H9 (cell line): ENCODE measurements around the gene PCDHGB5. TPM values are rescaled to one million over a fixed set of nuclear protein-coding genes. Genes with fewer than 3 reads are reported as not detected.

ENCODE experiments used
- DNase-seq: peaks from one replicate; pipeline ENCODE4 v3.0.0-alpha.2; 2017
- H2AFZ ChIP-seq: one replicate; pipeline ENCODE4 v1.6.1; 2013; ENCODE audit warnings: mild to moderate bottlenecking, low read length, control low read depth, moderate library complexity
- H2AK5ac ChIP-seq: 2 replicates; pipeline ENCODE4 v1.6.1; 2013; ENCODE audit warnings: low read length, control low read depth, mixed read lengths; ENCODE audit not compliant: insufficient read length
- H2BK120ac ChIP-seq: one replicate; pipeline ENCODE4 v1.6.1; 2013; ENCODE audit warnings: low read depth, mild to moderate bottlenecking, low read length, control low read depth, inconsistent platforms; ENCODE audit not compliant: poor library complexity, severe bottlenecking
- H2BK12ac ChIP-seq: 2 replicates; pipeline ENCODE4 v1.6.1; 2013; ENCODE audit warnings: low read length, control low read depth, mixed read lengths, low read depth; ENCODE audit not compliant: insufficient read length
- H2BK15ac ChIP-seq: 2 replicates; pipeline ENCODE4 v1.6.1; 2013; ENCODE audit warnings: low read depth, low read length, control low read depth
- H2BK20ac ChIP-seq: one replicate; pipeline ENCODE4 v1.6.1; 2013; ENCODE audit warnings: low read depth, mild to moderate bottlenecking, low read length, control low read depth, inconsistent platforms; ENCODE audit not compliant: poor library complexity, severe bottlenecking
- H2BK5ac ChIP-seq: 2 replicates; pipeline ENCODE4 v1.6.1; 2013; ENCODE audit warnings: low read length, control low read depth, mixed read lengths; ENCODE audit not compliant: insufficient read length
- H3K14ac ChIP-seq: 2 replicates; pipeline ENCODE4 v1.6.1; 2013; ENCODE audit warnings: low read length, control low read depth; ENCODE audit not compliant: insufficient read depth
- H3K18ac ChIP-seq: 2 replicates; pipeline ENCODE4 v1.6.1; 2013; ENCODE audit warnings: low read depth, mild to moderate bottlenecking, mixed read lengths, low read length, control low read depth; ENCODE audit not compliant: insufficient read length
- H3K23ac ChIP-seq: 2 replicates; pipeline ENCODE4 v1.6.1; 2013; ENCODE audit warnings: low read length, control low read depth, mixed read lengths, low read depth; ENCODE audit not compliant: insufficient read length
- H3K23me2 ChIP-seq: 2 replicates; pipeline ENCODE4 v1.6.1; 2013; ENCODE audit warnings: low read depth, mild to moderate bottlenecking, mixed read lengths, low read length, control low read depth; ENCODE audit not compliant: insufficient read length, poor library complexity, severe bottlenecking
- H3K27ac ChIP-seq: 2 replicates; pipeline ENCODE4 v1.5.1; 2013; ENCODE audit warnings: low read length, control low read depth, mixed read lengths, low read depth; ENCODE audit not compliant: insufficient read length
- H3K27me3 ChIP-seq: 2 replicates; pipeline ENCODE4 v1.6.1; 2013; ENCODE audit warnings: low read length, control low read depth, inconsistent platforms; ENCODE audit not compliant: insufficient read depth
- H3K4ac ChIP-seq: 2 replicates; pipeline ENCODE4 v1.6.1; 2013; ENCODE audit warnings: low read depth, mild to moderate bottlenecking, control low read depth, inconsistent platforms, low read length, moderate library complexity
- H3K4me1 ChIP-seq: 2 replicates; pipeline ENCODE4 v1.6.1; 2013; ENCODE audit warnings: low read length, control low read depth, inconsistent platforms; ENCODE audit not compliant: insufficient read depth
- H3K4me2 ChIP-seq: 2 replicates; pipeline ENCODE4 v1.6.1; 2013; ENCODE audit warnings: low read length, control low read depth, mixed read lengths; ENCODE audit not compliant: insufficient read length, insufficient read depth
- H3K56ac ChIP-seq: 2 replicates; pipeline ENCODE4 v1.6.1; 2013; ENCODE audit warnings: low read depth, mild to moderate bottlenecking, mixed read lengths, low read length, control low read depth; ENCODE audit not compliant: insufficient read length
- H3K79me1 ChIP-seq: 2 replicates; pipeline ENCODE4 v1.6.1; 2013; ENCODE audit warnings: low read depth, mild to moderate bottlenecking, moderate library complexity, low read length, control low read depth, inconsistent platforms; ENCODE audit not compliant: insufficient read depth, poor library complexity, severe bottlenecking
- H3K79me2 ChIP-seq: 2 replicates; pipeline ENCODE4 v1.6.1; 2013; ENCODE audit warnings: low read length, control low read depth, inconsistent platforms; ENCODE audit not compliant: insufficient read depth
- H3K9ac ChIP-seq: 2 replicates; pipeline ENCODE4 v1.6.1; 2013; ENCODE audit warnings: low read length, control low read depth, mixed read lengths; ENCODE audit not compliant: insufficient read length; ENCODE audit errors: extremely low read depth
- H3K9me3 ChIP-seq: one replicate; pipeline ENCODE4 v1.6.1; 2013; ENCODE audit warnings: low read depth, low read length, inconsistent platforms; ENCODE audit not compliant: control insufficient read depth
- H3T11ph ChIP-seq: one replicate; pipeline ENCODE4 v1.6.1; 2013; ENCODE audit warnings: mild to moderate bottlenecking, low read length, control low read depth, inconsistent platforms
- H4K20me1 ChIP-seq: one replicate; pipeline ENCODE4 v1.6.1; 2013; ENCODE audit not compliant: control insufficient read depth, insufficient read length, insufficient read depth
- H4K5ac ChIP-seq: 2 replicates; pipeline ENCODE4 v1.6.1; 2013; ENCODE audit warnings: low read depth, mild to moderate bottlenecking, mixed read lengths, low read length, control low read depth; ENCODE audit not compliant: insufficient read length
- H4K8ac ChIP-seq: replicated peaks from 2 replicates; pipeline ENCODE4 v1.6.1; 2013; ENCODE audit warnings: low read length, control low read depth, mixed read lengths, low read depth; ENCODE audit not compliant: insufficient read length
- H4K91ac ChIP-seq: 2 replicates; pipeline ENCODE4 v1.6.1; 2013; ENCODE audit warnings: low read depth, mild to moderate bottlenecking, moderate library complexity, mixed read lengths, low read length, control low read depth; ENCODE audit not compliant: insufficient read length
- H3K27ac Mint-ChIP-seq, 3 experiments: 2 replicates in 2 of 3; 3 replicates in 1 of 3; pipeline ENCODE4 v1.8.0; 2020 to 2021; ENCODE audit warnings: mixed read lengths in 3 of 3, mild to moderate bottlenecking in 1 of 3, moderate library complexity in 1 of 3
- H3K27me3 Mint-ChIP-seq: 2 replicates; pipeline ENCODE4 v1.8.0; 2021; ENCODE audit warnings: low read depth, mild to moderate bottlenecking, moderate library complexity, mixed read lengths
- H3K36me3 Mint-ChIP-seq, 3 experiments: 2 replicates in 2 of 3; 3 replicates in 1 of 3; pipeline ENCODE4 v1.8.0; 2020 to 2021; ENCODE audit warnings: low read depth in 3 of 3, mixed read lengths in 3 of 3; ENCODE audit not compliant: insufficient read depth in 1 of 3
- H3K4me1 Mint-ChIP-seq, 2 experiments: 2 replicates each; pipeline ENCODE4 v1.8.0; 2020; ENCODE audit warnings: mixed read lengths in 2 of 2
- H3K4me3 Mint-ChIP-seq, 2 experiments: 2 replicates in 1 of 2; 3 replicates in 1 of 2; pipeline ENCODE4 v1.8.0; 2020 to 2021; ENCODE audit warnings: mild to moderate bottlenecking in 2 of 2, mixed read lengths in 2 of 2, moderate library complexity in 1 of 2
- H3K9me3 Mint-ChIP-seq, 2 experiments: 2 replicates in 1 of 2; 3 replicates in 1 of 2; pipeline ENCODE4 v1.8.0; 2020; ENCODE audit warnings: mild to moderate bottlenecking in 2 of 2, mixed read lengths in 2 of 2, moderate library complexity in 1 of 2
- CTCF ChIP-seq: fragments of 200-600 bp; sonication (generic); conservative IDR thresholded peaks from 3 replicates; pipeline ENCODE4 v1.8.0; 2021; ENCODE audit warnings: antibody characterized with exemption, mild to moderate bottlenecking
- WGBS: extraction: QIAGEN DNeasy Blood & Tissue Kit; methylation state at CpG from one replicate; pipeline ENCODE4 v1.1.7; 2013; ENCODE audit warnings: missing lambda C conversion rate, low lambda C conversion rate, mixed read lengths; ENCODE audit not compliant: insufficient read length; ENCODE audit errors: extremely low coverage; 5-methylcytosine and 5-hydroxymethylcytosine counted together
- total RNA-seq: library from RNA; stranded (reverse); gene quantifications from 2 replicates; pipeline ENCODE4 v1.2.1, GENCODE V29; 2021

PCDHGB5 gene
- total RNA-seq, 1 experiment from 2014 or later: 3.8 TPM

DNA sequence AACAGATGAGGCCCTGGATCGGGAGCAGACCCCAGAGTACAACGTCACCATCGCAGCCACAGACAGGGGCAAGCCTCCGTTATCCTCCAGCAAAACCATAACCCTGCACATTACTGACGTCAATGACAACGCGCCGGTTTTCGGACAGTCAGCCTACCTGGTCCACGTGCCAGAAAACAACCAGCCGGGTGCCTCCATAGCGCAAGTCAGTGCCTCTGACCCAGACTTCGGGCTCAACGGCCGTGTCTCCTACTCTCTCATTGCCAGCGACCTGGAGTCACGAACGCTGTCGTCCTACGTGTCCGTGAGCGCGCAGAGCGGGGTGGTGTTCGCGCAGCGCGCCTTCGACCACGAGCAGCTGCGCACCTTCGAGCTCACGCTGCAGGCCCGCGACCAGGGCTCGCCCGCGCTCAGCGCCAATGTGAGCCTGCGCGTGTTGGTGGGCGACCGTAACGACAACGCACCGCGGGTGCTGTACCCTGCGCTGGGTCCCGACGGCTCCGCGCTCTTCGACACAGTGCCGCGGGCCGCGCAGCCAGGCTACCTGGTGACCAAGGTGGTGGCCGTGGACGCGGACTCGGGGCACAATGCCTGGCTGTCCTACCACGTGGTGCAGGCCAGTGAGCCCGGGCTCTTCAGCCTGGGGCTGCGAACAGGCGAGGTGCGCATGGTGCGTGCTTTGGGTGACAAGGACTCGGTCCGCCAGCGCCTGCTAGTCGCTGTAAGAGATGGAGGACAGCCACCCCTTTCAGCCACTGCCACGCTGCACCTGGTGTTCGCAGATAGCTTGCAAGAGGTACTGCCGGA, 21.5 kb downstream of the PCDHGB5 start:
- Histone ChIP-seq H3K4me1 (no peaks in the 10 kb centered on the region), H4K91ac (no peak overlapping the region), H3K79me2 (no peaks in the 10 kb centered on the region), H3K14ac (no peak overlapping the region), H4K8ac (no peak overlapping the region), H3K23ac (no peak overlapping the region), H3K4ac (no peak overlapping the region), H3K23me2 (peaks cover 7% of the 10 kb centered on the region), H2BK12ac (no peak overlapping the region), H2AFZ (no peak overlapping the region), H3K79me1 (no peaks in the 10 kb centered on the region), H3K9me3 (peaks cover 13% of the 10 kb centered on the region), H2AK5ac (no peak overlapping the region), H3K4me2 (no peak overlapping the region), H2BK15ac (no peak overlapping the region), H2BK20ac (no peak overlapping the region), H4K20me1 (no peaks in the 10 kb centered on the region), H2BK120ac (no peak overlapping the region), H4K5ac (no peak overlapping the region), H3T11ph (no peak overlapping the region), H3K27me3 (no peaks in the 10 kb centered on the region; the same call in 1 of the 2 replicates), H3K9ac (no peak overlapping the region), H3K56ac (no peak overlapping the region), H3K27ac (no peak overlapping the region), H2BK5ac (no peak overlapping the region), H3K18ac (no peak overlapping the region)
- Mint-ChIP-seq H3K4me1 (peaks cover 4 to 13% of the 10 kb centered on the region in 2 experiments; a peak in 3 of 4 replicates), H3K27ac (no peak overlapping the region), H3K9me3 (peaks cover 67 to 79% of the 10 kb centered on the region in 2 experiments), H3K27me3 (peaks cover 17% of the 10 kb centered on the region), H3K36me3 (peaks cover 58 to 86% (median 65%) of the 10 kb centered on the region in 3 experiments), H3K4me3 (peak overlapping the region in 1 of 2 experiments; percentile 86; a peak in 1 of 5 replicates)
- WGBS: no CpG with 5 or more reads among the region's 74 CpGs
- TF ChIP-seq CTCF: no peak
- peak; percentile 28 for DNase-seq
